ENCODE results near the gene OR2M3. TPM values are rescaled to one million over a fixed set of nuclear protein-coding genes. Genes with fewer than 3 reads are reported as not detected.
"Not testable (repeated sequence)": the region's sequence is repeated elsewhere in the genome, so short reads cannot be mapped to it uniquely, and the experiment has no call there.

OR2M3 gene
- not detected in 2 replicates for total RNA-seq

GRCh38 chr1:248196965-248197364 is at the start of gene OR2M3:
Gene OR2M3, plus strand, starts transcription at chr1:248197265. Its CDS starts 5,803 bp downstream, at chr1:248203068.
- intact Hi-C loops (cut with micrococcal nuclease): no loop called here

GRCh38 chr1:248152056-248152827 is 44.8 kb upstream of the OR2M3 start:
- intact Hi-C loops (cut with micrococcal nuclease): no loop called here

GRCh38 chr1:248155927-248156326 is 41.1 kb upstream of the OR2M3 start:
- intact Hi-C loops (cut with micrococcal nuclease): no loop called here

- intact Hi-C loops (cut with micrococcal nuclease): no loop called here
These were observed 38.3 kb upstream of the OR2M3 start for GRCh38 chr1:248158758-248159157.

- intact Hi-C loops (cut with micrococcal nuclease): no loop called here
These were observed 33.0 kb upstream of the OR2M3 start for GRCh38 chr1:248164031-248164430.

GRCh38 chr1:248165186-248165585 is 31.9 kb upstream of the OR2M3 start:
- intact Hi-C loops (cut with micrococcal nuclease): no loop called here

- intact Hi-C loops (cut with micrococcal nuclease): no loop called here
These were observed 22.5 kb upstream of the OR2M3 start, which contains the start of gene OR2M2 for GRCh38 chr1:248174521-248174920. Gene OR2M2, plus strand, starts transcription at chr1:248174821. Its CDS starts 5,165 bp downstream, at chr1:248179986.

GRCh38 chr1:248183996-248184395 is 13.1 kb upstream of the OR2M3 start:
- intact Hi-C loops (cut with micrococcal nuclease): no loop called here

GRCh38 chr1:248187363-248187762 is 9.7 kb upstream of the OR2M3 start:
- intact Hi-C loops (cut with micrococcal nuclease): no loop called here

- intact Hi-C loops (cut with micrococcal nuclease): no loop called here
These were observed 8.0 kb upstream of the OR2M3 start for GRCh38 chr1:248189026-248189425.

GRCh38 chr1:248194117-248194516 is 2.9 kb upstream of the OR2M3 start:
- intact Hi-C loops (cut with micrococcal nuclease): no loop called here

- intact Hi-C loops (cut with micrococcal nuclease): no loop called here
These were observed 18.8 kb downstream of the OR2M3 start for GRCh38 chr1:248215880-248216279.

GRCh38 chr1:248225537-248225936 is 28.5 kb downstream of the OR2M3 start:
- intact Hi-C loops (cut with micrococcal nuclease): no loop called here

GRCh38 chr1:248229360-248229908 is 32.4 kb downstream of the OR2M3 start:
- intact Hi-C loops (cut with micrococcal nuclease): no loop called here

GRCh38 chr1:248231117-248231516 is 34.1 kb downstream of the OR2M3 start, which contains the start of gene OR2M4:
Gene OR2M4, plus strand, starts transcription at chr1:248231417. Its CDS starts 7,512 bp downstream, at chr1:248238929.
- intact Hi-C loops (cut with micrococcal nuclease): no loop called here

- intact Hi-C loops (cut with micrococcal nuclease): no loop called here
These were observed 42.4 kb downstream of the OR2M3 start for GRCh38 chr1:248239478-248239877.

GRCh38 chr1:248243204-248243603 is 46.1 kb downstream of the OR2M3 start:
- intact Hi-C loops (cut with micrococcal nuclease): loop anchor here (1.0 kb wide), 1 partner anchor 564 kb away; no protein-coding TSS in a partner anchor

- intact Hi-C loops (cut with micrococcal nuclease): not testable (repeated sequence)
These were observed 62.2 kb downstream of the OR2M3 start for GRCh38 chr1:248259309-248259708.

Other genes starting within 250 kb of the OR2M3 start
- gene OR2L8, start 248.4 kb upstream of the OR2M3 start, total RNA-seq: 0.30 TPM in 1 of 2 replicates, not detected in the other
- gene OR2AK2, start 232.0 kb upstream of the OR2M3 start, total RNA-seq: not detected in 2 replicates
- not detected in 2 replicates for gene OR2L5, start 183.6 kb upstream of the OR2M3 start, total RNA-seq
- gene OR2L2, start 167.2 kb upstream of the OR2M3 start, total RNA-seq: 0.05 and 0.11 TPM in 2 replicates
- 0.11 TPM in 1 of 2 replicates, not detected in the other for gene OR2L3, start 150.4 kb upstream of the OR2M3 start, total RNA-seq
- not detected in 2 replicates for gene OR2L13, start 102.1 kb upstream of the OR2M3 start, total RNA-seq
- not detected in 2 replicates for gene OR2M5, start 52.1 kb upstream of the OR2M3 start, total RNA-seq
- not detected in 2 replicates for gene OR2M2, start 22.4 kb upstream of the OR2M3 start, total RNA-seq
- not detected in 2 replicates for gene OR2M4, start 34.2 kb downstream of the OR2M3 start, total RNA-seq
- not detected in 2 replicates for gene OR2T33, start 80.7 kb downstream of the OR2M3 start, total RNA-seq
- gene OR2T12, start 106.2 kb downstream of the OR2M3 start, total RNA-seq: not detected in 2 replicates
- gene OR2M7, start 127.3 kb downstream of the OR2M3 start, total RNA-seq: not detected in 2 replicates
- not detected in 2 replicates for gene OR14C36, start 151.5 kb downstream of the OR2M3 start, total RNA-seq
- gene OR2T4, start 164.4 kb downstream of the OR2M3 start, total RNA-seq: not detected in 2 replicates
- gene OR2T6, start 178.5 kb downstream of the OR2M3 start, total RNA-seq: not detected in 2 replicates
- gene OR2T1, start 205.8 kb downstream of the OR2M3 start, total RNA-seq: not detected in 2 replicates
- not detected in 2 replicates for gene OR2T2, start 248.4 kb downstream of the OR2M3 start, total RNA-seq

Measured in T-helper 2 cell treated with Interferon-gamma antibody and Interleukin-4, amounts not matched to agents 100 ng/mL and 5 ng/mL, for 36 hours (primary cell).